CD4-positive, alpha-beta T cell treated with Interleukin-2 at 100 ng/mL for 4 hours (primary cell): ENCODE data around the gene GPR153.
"Not testable (repeated sequence)": the region's sequence is repeated elsewhere in the genome, so short reads cannot be mapped to it uniquely, and the experiment has no call there.

Experiments used
- DNase-seq: peaks from one replicate; pipeline ENCODE4 v3.0.0-alpha.2; 2020; ENCODE audit warnings: low spot score

Gene GPR153

DNA sequence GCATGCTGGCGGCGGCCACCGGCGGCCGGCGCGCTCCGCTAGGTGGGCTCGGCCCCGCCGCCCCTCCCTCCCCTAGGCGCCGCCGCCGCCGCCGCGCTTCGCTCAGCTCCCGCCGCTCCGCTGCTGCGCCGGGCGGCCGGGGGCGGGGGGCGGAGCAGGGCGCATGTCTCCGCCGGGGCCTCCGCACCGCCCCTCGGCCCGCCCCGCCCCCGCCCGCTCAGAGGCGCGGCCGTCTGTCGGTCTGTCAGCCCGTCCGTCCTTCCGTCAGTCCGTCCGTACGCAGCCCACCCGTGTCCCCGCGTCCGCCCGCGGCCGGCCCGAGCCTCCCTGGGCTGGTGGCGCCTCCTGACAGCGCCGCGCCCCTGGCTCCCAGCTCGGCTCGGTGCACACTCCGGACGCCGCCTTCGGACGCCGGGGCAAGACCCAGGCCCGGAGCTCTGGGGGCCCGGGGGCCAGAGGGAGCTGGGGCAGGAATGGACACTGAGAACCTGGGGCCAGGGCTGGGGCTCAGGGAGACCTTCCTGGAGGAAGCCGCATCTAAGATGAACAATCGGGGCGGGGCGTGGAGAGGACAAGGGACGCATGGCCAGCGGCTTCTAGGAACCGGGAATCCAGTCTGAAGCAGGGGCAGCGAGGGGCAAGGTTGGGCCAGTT lies at the start of gene GPR153:
Gene GPR153 (minus strand): TSS at position 138 of the 654 bp plus-strand sequence. CDS start 6,193 bp downstream, outside the sequence.
- DNase-seq: peak; percentile 27

DNA sequence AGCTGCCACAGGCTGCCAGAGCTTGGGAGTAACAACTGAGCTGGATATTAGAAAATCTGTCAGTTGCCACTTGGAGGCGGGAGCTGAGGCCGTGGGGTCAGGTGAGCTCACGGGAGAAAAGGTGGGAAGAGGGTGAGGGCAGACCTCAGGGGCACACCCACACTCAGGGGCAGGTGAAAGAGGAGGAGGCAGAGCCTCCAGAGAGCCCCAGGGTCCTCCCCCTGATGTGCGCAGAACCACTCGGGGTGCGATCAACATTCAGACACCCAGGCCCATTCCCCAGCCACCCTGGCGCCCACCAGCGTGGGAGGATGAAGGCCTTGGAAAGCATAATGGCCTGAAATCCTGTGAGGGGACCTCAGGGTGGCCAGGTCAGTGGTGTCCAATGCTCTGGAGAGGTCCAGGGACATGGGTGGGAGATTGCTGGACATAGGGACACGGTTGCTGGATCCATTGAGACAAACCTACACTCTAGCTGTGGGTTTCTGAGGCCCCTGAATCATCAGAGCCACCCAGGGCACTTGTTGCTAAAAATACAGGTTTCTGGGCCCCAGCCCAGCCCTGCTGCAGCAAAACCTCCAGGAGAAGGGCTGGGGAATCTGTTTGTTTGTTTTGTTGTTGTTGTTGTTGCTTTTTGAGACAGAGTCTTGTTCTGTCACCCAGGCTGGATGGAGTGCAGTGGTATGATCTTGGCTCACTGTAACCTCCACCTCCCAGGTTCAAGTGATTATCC lies 49.4 kb upstream of the GPR153 start:
- no peak for DNase-seq

- DNase-seq: no peak
Measured at GRCh38 chr1:6309564-6309963, 48.7 kb upstream of the GPR153 start.

GRCh38 chr1:6308449-6308848 lies 47.6 kb upstream of the GPR153 start:
- no peak for DNase-seq

DNA sequence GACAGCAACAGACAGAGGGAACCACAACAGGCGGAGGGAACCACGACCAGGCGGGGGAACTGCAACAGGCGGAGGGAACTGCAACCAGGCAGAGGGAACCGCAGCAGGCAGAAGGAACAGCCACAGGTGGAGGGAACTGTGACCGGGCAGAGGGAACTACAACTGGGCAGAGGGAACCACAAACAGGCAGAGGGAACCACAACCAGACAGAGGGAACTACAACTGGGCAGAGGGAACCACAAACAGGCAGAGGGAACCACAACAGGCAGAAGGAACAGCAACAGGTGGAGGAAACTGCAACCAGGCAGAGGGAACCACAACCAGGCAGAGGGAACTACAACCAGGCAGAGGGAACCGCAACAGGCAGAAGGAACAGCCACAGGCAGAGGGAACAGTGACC lies 46.8 kb upstream of the GPR153 start:
- not testable (repeated sequence) for DNase-seq

DNA sequence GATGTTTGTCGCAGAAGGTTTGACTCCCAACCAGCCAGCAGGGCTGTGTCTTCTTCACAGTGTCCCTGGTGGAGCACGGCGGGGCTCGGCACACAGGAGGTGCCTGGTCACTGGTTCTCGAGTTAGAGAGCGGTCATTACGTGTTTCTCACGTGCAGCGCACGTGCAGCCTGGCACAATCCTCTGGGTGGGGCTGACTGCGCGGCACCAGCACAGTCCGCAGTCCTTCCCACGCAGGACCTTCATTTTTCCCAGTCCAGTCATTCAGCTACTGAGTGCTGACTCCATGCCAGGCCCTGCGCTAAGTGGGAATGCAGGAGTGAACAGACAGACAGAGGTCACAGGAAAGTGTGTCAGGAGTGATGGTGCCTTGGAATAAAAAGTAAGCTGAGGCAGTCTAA lies 46.2 kb upstream of the GPR153 start:
- no peak for DNase-seq

DNA sequence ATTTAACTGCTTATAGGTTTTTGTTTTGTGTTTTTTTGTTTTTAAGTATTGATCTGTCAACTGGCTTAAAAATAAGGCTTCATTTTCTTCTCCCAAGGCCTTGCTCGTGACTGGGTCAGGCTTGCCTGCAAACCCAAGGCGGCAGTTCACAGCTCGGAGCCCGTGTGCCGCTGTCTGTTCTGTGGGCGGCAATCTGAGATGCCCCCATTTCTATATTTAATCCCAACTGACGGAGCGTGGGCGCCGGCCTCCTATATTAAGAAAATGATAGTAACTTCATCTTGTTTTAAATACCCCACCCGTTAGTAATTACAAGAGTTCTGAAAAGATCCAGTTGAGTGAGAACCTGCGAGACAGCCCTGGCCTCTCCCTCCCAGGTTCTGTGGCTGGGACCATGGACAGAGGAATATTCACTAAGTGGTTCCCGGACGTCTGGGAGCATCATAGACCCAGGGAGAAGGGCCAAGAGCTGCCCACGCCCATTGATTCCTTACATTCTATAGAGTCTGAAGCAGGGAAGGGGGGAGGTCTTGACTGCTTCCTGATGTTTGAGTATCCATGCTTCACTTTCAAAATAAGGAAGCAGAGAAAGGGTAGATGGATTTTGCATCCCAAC lies 42.6 kb upstream of the GPR153 start:
- no peak for DNase-seq

- no peak for DNase-seq
Measured at GRCh38 chr1:6302568-6302967, 41.7 kb upstream of the GPR153 start.

DNA sequence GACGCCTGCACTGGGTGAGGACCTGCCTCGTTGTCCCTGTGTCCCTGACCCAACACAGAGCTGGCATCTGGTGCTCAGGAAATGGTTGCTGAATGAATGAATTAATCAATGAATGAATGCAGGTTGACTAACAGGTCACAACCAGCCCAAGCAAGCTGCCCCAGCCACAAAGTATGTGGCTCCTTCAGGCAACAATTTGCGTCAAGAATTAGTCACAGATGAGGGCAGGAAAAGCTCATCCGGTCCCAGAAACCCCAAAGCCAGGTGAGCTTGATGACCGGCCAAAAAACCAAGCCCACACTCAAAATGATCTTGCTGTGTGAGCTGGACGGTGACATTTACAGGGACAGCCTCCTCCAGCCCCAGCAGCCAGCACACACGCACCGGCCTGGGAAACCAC lies 40.6 kb upstream of the GPR153 start:
- DNase-seq: no peak

DNA sequence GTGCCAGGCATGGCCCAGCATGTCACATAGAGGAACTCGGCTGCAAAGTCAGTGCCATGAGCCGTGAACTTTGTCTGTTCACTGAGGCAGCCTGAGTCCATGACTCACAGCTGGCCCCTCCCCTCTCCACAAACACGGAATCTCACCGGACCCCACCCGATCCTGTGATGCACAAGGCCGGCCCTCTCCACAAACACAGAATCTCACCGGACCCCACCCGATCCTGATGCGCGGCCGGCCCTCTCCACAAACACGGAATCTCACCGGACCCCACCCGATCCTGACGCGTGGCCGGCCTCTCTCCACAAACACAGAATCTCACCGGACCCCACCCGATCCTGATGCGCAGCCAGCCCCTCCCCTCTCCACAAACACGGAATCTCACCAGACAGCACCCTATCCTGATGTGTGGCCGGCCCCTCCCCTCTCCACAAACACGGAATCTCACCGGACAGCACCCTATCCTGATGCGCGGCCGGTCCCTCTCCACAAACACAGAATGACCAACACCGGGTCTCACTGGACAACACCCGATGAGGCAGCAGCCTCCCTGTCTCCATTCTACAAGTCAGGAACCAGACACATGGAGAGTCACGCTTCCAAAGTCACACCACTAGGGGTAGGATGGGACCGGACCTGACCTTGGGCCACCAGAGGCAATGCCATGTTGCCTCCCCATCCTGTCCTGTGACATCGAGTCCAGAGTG lies 39.6 kb upstream of the GPR153 start:
- no peak for DNase-seq

DNA sequence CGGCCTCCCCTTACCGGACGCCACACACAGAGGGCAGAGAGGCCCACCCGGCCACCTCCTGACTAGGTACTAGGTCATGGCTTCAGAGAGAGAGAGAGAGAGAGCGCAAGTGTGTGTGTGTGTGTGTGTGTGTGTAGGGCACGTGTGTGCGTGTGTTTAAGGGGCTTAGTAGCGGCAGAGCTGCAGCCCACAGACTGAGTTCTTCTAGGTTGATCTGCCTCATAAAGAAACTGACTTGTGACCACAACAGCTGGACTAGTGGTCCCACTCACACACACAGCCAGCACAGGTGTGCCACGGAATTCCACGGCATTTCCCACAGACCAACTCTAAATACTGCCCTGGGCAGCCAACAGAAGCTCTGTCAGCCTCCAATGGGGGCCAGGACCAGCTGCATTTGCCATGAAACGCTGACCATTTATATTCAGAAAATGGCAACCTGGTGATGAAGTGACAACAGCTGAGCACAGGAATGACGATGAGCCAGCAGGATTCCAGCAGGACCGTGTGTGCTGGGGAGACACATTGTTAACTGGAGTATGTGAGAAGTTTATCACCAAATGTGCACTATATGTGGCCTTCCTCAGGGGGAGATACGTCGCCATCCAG lies 38.8 kb upstream of the GPR153 start:
- no peak for DNase-seq

- no peak for DNase-seq
Measured at GRCh38 chr1:6298940-6299465, 38.1 kb upstream of the GPR153 start.

DNA sequence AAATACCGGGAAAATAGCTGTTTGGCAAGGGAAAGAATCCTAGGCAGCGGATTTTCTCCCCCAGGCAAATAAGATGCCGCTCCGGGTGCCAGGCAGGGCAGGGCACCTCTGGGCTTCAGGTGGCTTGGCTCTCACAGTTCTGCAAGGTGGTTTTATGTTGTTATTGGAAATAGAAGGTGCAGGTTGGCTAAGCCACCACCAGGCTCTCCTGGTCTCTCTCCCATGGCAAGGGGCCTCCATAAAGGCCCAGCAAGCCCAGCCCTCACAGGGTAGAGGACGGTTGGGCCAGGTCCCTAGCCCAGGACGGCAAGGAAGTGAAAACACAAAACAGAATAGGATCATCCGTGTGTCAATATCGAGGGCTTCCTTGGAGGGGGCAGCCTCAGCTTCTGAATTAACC lies 37.6 kb upstream of the GPR153 start:
- no peak for DNase-seq

DNA sequence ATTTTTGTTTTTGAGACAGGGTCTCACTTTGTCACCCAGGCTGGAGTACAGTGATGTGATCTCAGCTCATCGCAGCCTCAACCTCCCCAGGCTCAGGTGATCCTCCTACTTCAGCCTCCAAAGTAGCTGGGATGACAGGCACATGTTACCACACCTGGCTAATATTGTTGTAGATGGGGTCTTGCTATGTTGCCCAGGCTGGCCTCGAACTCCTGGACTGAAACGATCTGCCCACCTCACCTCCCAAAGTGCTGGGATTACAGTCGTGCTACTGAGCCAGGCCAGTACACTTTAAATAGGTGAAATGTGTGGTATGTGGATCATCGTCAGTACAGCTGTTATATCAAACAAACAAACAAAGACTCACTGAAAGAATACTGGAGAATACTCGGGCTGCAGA lies 35.0 kb upstream of the GPR153 start:
- no peak for DNase-seq

DNA sequence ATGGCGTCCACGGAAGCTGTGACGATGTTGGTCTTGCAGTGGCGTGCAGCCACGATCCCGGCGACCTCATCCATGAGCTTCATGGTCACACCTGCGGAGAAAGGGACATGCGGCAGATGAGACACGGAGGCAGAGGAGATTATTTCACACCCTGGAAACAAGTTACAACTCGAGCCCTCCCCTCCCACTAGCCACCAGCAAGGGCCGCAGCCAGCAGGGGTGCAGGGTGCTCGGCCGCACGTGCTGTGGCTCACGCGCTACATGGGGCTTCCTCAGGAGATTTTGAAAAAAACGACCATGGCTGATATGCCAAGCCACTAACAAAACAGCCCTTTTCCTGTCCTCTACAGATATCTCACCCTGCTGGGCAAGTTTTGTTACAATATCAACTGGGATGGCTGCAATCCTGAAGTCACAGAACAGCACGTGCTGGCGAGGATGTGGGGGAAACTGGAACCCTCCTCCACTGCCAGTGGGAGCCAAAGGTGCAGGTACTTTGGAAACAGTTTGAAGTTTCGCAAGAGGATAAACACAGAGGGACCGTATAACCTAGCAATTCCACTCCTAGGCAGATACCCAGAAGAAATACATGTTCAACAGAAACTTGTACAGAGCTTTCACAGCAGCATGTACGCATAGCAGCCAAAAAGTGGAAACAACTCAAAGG lies 34.1 kb upstream of the GPR153 start:
- DNase-seq: no peak

DNA sequence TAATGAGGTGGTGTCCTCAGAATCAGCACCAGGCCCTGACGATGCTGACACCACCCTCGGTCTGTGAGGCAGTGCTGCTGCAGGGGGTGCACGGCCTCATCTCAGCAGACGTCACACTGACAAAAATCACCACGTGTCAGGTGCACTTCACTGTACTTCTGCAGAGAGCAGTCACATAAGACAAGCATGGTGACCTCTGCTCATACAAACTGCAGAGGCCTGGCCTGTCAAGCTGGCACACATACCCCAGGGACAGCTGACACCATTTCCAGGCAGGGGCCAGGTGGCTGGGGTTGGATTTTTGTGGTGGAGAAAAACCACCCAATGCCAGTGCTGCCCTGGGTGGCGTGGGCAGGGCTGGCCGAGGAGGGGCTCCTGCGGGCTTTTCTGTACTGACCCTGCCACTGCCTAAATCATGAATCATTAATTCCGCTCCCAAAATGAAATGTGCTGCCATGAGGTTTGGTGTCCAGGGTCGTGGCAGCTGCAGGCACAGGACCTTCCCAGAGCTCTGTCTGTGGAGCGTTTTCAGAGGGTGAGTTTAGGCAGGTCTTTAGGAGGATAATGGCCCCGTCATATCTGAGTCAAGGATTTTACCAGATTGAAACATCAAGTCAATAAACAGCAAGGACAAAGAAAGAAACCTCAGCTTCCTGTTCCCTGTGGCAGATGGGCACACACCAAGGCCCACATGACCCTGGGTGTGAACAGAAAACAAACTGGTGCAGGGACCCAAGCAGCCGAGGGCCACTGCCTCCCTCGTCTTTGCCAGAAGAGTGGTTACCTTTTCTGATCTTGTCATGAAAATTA lies 33.4 kb upstream of the GPR153 start:
- DNase-seq: no peak

DNA sequence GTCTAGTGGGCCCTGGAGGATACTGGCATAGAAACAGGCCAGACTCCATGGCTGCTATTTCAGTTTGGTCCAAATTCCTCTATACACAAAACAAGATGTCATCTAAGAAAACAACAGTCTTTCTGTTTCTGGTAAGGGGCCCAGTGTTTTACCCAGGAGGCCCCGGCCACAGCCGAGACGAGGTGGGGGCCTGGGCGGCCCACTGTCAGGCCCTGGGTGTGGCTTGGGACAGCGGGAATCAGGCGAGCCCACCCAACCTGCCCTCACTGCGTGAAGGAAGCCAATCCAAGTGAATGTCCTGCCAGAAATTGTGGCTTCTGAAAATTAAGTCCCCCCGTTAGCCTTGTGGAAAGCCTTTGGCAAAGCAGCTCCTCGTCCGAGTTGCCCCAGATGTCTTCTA lies 31.2 kb upstream of the GPR153 start:
- DNase-seq: no peak

DNA sequence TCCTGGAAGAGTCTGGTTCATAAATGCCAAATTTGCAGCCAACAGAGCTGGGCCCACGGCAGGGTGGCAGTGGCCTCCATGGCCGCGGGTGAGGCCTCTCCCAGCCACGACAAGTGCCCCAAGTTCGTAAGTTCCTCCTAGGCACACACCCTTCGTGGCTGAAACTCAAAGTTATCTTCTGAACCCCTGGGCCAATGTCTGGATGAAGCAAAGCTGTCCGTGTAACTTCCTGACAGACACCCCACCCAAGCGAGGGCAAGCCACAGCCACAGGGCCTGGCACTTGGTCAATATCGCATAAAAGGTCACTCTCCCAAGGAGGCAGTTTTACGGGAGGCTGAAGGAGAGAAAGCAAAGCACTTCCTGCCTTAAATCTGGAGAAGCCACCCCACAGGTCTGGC lies 27.8 kb upstream of the GPR153 start:
- no peak for DNase-seq

- no peak for DNase-seq
Measured at GRCh38 chr1:6288026-6288425, 27.1 kb upstream of the GPR153 start.

GRCh38 chr1:6287431-6287886 lies 26.6 kb upstream of the GPR153 start:
- DNase-seq: no peak

DNA sequence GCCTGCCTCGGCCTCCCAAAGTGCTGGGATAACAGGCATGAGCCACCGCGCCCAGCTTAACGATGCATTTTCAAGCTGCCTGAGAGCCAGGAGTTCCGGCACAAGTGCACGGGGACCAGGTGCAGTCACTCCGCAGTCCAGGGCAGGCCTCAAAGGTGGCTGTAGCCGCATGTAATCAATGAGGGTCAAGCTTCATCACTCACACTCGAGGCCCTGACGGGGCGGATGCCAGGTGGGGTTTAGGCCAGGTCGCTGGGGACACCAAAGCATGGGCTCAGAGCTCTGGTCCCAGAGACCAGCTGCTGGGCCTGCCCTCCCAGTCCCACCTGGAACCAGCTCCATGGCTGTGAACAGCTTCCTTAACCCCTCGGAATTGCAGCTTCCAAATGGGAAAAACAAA lies 26.1 kb upstream of the GPR153 start:
- DNase-seq: no peak
